HL-60 (cell line): ENCODE measurements around the gene EXOC4.

Source experiments
- CTCF ChIP-seq: IDR thresholded peaks from one replicate; pipeline ENCODE4 v1.5.1; 2011; ENCODE audit warnings: low read length, control low read depth, inconsistent platforms; ENCODE audit not compliant: insufficient read depth
- POLR2AphosphoS5 ChIP-seq: IDR thresholded peaks from 2 replicates; pipeline ENCODE4 v1.6.1; 2012; ENCODE audit warnings: low read depth
- TF ChIP-seq, protein P1 (sequence below): IDR thresholded peaks from 2 replicates; pipeline ENCODE4 v1.6.1; 2012; ENCODE audit warnings: low read depth; ENCODE audit not compliant: insufficient replicate concordance

- TF ChIP-seq CTCF, result no peak
- TF ChIP-seq, protein P1, sequence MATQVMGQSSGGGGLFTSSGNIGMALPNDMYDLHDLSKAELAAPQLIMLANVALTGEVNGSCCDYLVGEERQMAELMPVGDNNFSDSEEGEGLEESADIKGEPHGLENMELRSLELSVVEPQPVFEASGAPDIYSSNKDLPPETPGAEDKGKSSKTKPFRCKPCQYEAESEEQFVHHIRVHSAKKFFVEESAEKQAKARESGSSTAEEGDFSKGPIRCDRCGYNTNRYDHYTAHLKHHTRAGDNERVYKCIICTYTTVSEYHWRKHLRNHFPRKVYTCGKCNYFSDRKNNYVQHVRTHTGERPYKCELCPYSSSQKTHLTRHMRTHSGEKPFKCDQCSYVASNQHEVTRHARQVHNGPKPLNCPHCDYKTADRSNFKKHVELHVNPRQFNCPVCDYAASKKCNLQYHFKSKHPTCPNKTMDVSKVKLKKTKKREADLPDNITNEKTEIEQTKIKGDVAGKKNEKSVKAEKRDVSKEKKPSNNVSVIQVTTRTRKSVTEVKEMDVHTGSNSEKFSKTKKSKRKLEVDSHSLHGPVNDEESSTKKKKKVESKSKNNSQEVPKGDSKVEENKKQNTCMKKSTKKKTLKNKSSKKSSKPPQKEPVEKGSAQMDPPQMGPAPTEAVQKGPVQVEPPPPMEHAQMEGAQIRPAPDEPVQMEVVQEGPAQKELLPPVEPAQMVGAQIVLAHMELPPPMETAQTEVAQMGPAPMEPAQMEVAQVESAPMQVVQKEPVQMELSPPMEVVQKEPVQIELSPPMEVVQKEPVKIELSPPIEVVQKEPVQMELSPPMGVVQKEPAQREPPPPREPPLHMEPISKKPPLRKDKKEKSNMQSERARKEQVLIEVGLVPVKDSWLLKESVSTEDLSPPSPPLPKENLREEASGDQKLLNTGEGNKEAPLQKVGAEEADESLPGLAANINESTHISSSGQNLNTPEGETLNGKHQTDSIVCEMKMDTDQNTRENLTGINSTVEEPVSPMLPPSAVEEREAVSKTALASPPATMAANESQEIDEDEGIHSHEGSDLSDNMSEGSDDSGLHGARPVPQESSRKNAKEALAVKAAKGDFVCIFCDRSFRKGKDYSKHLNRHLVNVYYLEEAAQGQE, result no peak
- TF ChIP-seq POLR2AphosphoS5, result no peak
These were observed 145.6 kb downstream of the EXOC4 start for GRCh38 chr7:133398506-133398905.
